Activated CD4-positive, alpha-beta memory T cell treated with anti-CD3 and anti-CD28 coated beads for 36 hours (primary cell): Measurements from ENCODE around the gene RBMY1B. TPM values are rescaled to one million over a fixed set of nuclear protein-coding genes. Genes with fewer than 3 reads are reported as not detected.
"Not testable (repeated sequence)": the region's sequence is repeated elsewhere in the genome, so short reads cannot be mapped to it uniquely, and the experiment has no call there.

Experiments
- CTCF ChIA-PET: fragments of 350-600 bp; sonication (Branson Sonifier 250); formaldehyde crosslinking; loops from one replicate; lab custom pipeline; 2021; ENCODE audit warnings: antibody characterized with exemption, inconsistent platforms; lab: Charles Lee
- POLR2A ChIA-PET: fragments of 350-600 bp; sonication (Branson Sonifier 250); formaldehyde crosslinking; loops from one replicate; lab custom pipeline; 2021; ENCODE audit warnings: antibody characterized with exemption; lab: Charles Lee
- DNase-seq: peaks from one replicate; pipeline ENCODE4 v3.0.0-alpha.2; 2020
- H3K27ac Mint-ChIP-seq: one replicate; pipeline ENCODE4 v1.8.0; 2021; ENCODE audit warnings: mixed read lengths
- H3K27me3 Mint-ChIP-seq: one replicate; pipeline ENCODE4 v1.8.0; 2021; ENCODE audit warnings: mixed read lengths
- H3K36me3 Mint-ChIP-seq: one replicate; pipeline ENCODE4 v1.8.0; 2021; ENCODE audit warnings: mixed read lengths
- H3K4me1 Mint-ChIP-seq: one replicate; pipeline ENCODE4 v1.8.0; 2021; ENCODE audit warnings: low read depth, mixed read lengths
- H3K4me3 Mint-ChIP-seq: one replicate; pipeline ENCODE4 v1.8.0; 2021; ENCODE audit warnings: mild to moderate bottlenecking, mixed read lengths
- H3K9me3 Mint-ChIP-seq: one replicate; pipeline ENCODE4 v1.8.0; 2021; ENCODE audit warnings: mixed read lengths
- intact Hi-C: fragments of 100-400 bp; cut with micrococcal nuclease; formaldehyde crosslinking; loops from one replicate; pipeline ENCODE4 v1.15.1; 2023
- total RNA-seq, 2 experiments: library from RNA; stranded (reverse); gene quantifications; one replicate each; pipeline ENCODE4 v1.2.3, GENCODE V29; 2021

The RBMY1B gene
- not detected for total RNA-seq

DNA sequence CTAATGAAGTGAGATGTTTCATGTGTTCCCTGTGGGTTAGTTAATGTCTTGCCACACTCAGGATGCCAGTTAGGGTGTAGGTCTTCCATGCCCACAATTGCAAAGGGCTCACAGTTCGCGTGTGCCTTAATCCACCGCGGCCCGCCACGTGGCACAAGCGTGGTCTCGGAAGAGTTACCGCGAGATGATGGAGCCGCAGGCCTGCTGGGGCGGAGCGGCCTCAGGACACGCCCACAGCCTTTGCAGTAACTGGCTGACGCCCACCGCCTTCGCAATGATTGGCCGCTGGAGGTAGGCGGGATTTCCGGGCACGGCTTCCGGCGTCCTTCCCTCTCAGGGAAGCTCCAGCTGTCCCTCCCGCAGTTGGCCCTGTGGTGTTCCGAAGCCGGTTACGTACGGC is at the start of gene RBMY1B:
RBMY1B (plus strand) TSS at position 301 of the 400 bp plus-strand sequence. CDS start 2,013 bp downstream, outside the sequence.
- CTCF ChIA-PET, H3K4me3 Mint-ChIP-seq: not testable (repeated sequence)

DNA sequence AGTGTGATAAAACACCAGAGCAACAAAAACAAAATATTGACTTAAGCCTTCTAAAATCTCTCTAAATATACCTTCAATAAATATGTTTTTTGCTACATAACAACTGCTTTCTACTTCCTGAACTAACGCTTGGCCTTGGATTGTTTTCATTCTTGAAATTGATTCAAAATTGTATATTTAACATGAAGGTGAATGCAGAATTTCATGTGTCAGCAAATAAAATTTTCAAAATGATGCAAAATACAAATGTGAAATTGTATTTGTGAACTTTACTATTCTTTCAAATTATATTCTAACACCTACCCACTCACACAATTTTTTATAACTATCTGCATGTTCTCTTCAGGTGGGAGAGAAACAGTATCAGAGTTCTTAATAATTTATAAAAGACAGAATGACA is 48.2 kb upstream of the RBMY1B start:
- CTCF ChIA-PET, DNase-seq, H3K9me3 Mint-ChIP-seq, H3K36me3 Mint-ChIP-seq, H3K27ac Mint-ChIP-seq, POLR2A ChIA-PET, H3K4me1 Mint-ChIP-seq, intact Hi-C loops, H3K27me3 Mint-ChIP-seq, H3K4me3 Mint-ChIP-seq: not testable (repeated sequence)

More for the DNA sequence above, at the start of gene RBMY1B:
- intact Hi-C loops, H3K9me3 Mint-ChIP-seq, H3K36me3 Mint-ChIP-seq, POLR2A ChIA-PET, H3K27ac Mint-ChIP-seq, DNase-seq, H3K4me1 Mint-ChIP-seq, H3K27me3 Mint-ChIP-seq: not testable (repeated sequence)

DNA sequence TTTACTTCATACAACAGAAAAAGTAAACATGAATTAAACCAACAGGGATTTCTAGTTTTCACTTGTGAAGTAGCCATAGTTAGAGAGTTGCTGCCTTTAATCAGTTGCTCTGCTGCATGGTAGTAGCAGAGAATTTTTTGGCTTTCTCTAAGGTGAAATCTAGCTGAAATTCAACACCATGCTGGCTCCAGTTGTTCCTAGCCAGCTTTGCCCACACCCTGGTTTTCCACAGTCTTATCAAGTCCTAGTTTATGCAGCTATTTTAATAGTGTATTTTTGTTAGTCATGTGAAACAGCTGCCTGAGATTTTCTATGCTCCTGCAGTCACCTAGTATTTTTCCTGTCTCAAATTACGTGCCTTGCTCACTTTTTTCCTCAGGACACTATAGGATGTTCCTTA is 28.2 kb upstream of the RBMY1B start:
- intact Hi-C loops: no loop called here
- Mint-ChIP-seq H3K9me3 (no peaks in the 10 kb centered on the region), H3K27me3 (no peaks in the 10 kb centered on the region), H3K4me1 (no peaks in the 10 kb centered on the region), H3K36me3 (no peaks in the 10 kb centered on the region), H3K27ac (no peak overlapping the region), H3K4me3 (no peak overlapping the region)
- no peak for DNase-seq
- POLR2A ChIA-PET: no interaction called here
- CTCF ChIA-PET: no interaction called here

DNA sequence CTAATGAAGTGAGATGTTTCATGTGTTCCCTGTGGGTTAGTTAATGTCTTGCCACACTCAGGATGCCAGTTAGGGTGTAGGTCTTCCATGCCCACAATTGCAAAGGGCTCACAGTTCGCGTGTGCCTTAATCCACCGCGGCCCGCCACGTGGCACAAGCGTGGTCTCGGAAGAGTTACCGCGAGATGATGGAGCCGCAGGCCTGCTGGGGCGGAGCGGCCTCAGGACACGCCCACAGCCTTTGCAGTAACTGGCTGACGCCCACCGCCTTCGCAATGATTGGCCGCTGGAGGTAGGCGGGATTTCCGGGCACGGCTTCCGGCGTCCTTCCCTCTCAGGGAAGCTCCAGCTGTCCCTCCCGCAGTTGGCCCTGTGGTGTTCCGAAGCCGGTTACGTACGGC is 23.4 kb downstream of the RBMY1B start, which contains the start of gene RBMY1A1:
RBMY1A1 (plus strand) TSS at position 301 of the 400 bp plus-strand sequence. CDS start 2,013 bp downstream, outside the sequence.
- H3K27ac Mint-ChIP-seq, intact Hi-C loops, DNase-seq, CTCF ChIA-PET, H3K4me1 Mint-ChIP-seq, H3K36me3 Mint-ChIP-seq, POLR2A ChIA-PET, H3K4me3 Mint-ChIP-seq, H3K9me3 Mint-ChIP-seq, H3K27me3 Mint-ChIP-seq: not testable (repeated sequence)

DNA sequence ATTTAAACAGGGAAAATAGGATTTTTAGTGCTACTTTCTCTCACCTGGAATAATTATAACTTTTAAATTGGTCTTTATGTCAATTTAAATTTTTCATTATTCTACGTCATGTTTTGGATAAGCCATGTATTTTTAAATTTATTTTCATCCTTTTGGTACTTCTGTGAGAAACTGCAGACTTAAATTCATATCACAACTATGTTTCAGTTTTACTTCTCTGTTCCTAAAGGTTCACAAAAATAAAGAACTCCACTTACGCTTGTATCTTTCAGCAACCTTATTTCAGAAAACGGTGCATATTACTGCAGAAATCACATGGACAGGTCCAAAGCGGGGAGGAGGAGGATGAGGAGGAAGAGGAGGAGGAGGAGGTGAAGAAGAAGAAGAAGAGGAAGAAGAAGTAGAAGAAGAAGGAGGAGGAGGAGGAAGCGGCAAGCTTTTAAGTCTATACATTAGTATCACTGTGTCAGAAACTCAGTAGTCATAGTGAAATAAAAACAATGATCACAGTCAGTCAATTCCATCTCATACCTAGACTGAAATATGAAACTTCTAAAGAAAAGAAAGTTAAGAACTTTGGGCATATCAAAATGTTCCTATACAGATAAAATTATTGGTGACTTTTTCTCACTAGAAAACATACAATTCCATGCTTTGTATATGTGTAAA is 48.3 kb downstream of the RBMY1B start:
- H3K27me3 Mint-ChIP-seq, intact Hi-C loops, POLR2A ChIA-PET, CTCF ChIA-PET, DNase-seq, H3K4me1 Mint-ChIP-seq, H3K4me3 Mint-ChIP-seq, H3K36me3 Mint-ChIP-seq, H3K9me3 Mint-ChIP-seq, H3K27ac Mint-ChIP-seq: not testable (repeated sequence)

Other genes with a start within 250 kb of the RBMY1B start
- not detected for gene RBMY1A1, start 23.5 kb downstream of the RBMY1B start, total RNA-seq